ENCODE results near the gene LTC4S. TPM values are rescaled to one million over a fixed set of nuclear protein-coding genes. Genes with fewer than 3 reads are reported as not detected.
"Not testable (repeated sequence)": the region's sequence is repeated elsewhere in the genome, so short reads cannot be mapped to it uniquely, and the experiment has no call there.

LTC4S gene
- total RNA-seq (2014; rRNA removed; shearing (Covaris generic)): not detected in 2 replicates

GRCh38 chr5:179793468-179794139, at the start of gene LTC4S:
Gene LTC4S, plus strand, starts transcription at chr5:179793986. Its CDS starts 95 bp downstream, at chr5:179794081.
- DNase-seq (ENCODE audit: low read depth): no peak

- not testable (repeated sequence) for DNase-seq (ENCODE audit: low read depth)
These were observed 49.7 kb upstream of the LTC4S start for GRCh38 chr5:179744106-179744505.

- no peak for DNase-seq (ENCODE audit: low read depth)
These were observed 46.9 kb upstream of the LTC4S start for GRCh38 chr5:179746872-179747271.

GRCh38 chr5:179747811-179748210, 46.0 kb upstream of the LTC4S start:
- no peak for DNase-seq (ENCODE audit: low read depth)

GRCh38 chr5:179749857-179750508, 43.8 kb upstream of the LTC4S start:
- no peak for DNase-seq (ENCODE audit: low read depth)

- DNase-seq (ENCODE audit: low read depth): no peak
These were observed 39.8 kb upstream of the LTC4S start for GRCh38 chr5:179753971-179754370.

GRCh38 chr5:179755022-179755421, 38.8 kb upstream of the LTC4S start:
- DNase-seq (ENCODE audit: low read depth): no peak

- no peak for DNase-seq (ENCODE audit: low read depth)
These were observed 34.8 kb upstream of the LTC4S start for GRCh38 chr5:179758955-179759354.

- DNase-seq (ENCODE audit: low read depth): peak; percentile 21
These were observed 33.9 kb upstream of the LTC4S start for GRCh38 chr5:179759581-179760551.

GRCh38 chr5:179762079-179762780, 31.6 kb upstream of the LTC4S start:
- peak; percentile 39 for DNase-seq (ENCODE audit: low read depth)

GRCh38 chr5:179762781-179763176, 31.0 kb upstream of the LTC4S start:
- peak; percentile 63 for DNase-seq (ENCODE audit: low read depth)

- DNase-seq (ENCODE audit: low read depth): peak; percentile 74
These were observed 30.4 kb upstream of the LTC4S start for GRCh38 chr5:179763215-179763945.

GRCh38 chr5:179764056-179764455, 29.7 kb upstream of the LTC4S start:
- no peak for DNase-seq (ENCODE audit: low read depth)

GRCh38 chr5:179765400-179765799, 28.4 kb upstream of the LTC4S start:
- DNase-seq (ENCODE audit: low read depth): peak; percentile 89

GRCh38 chr5:179766021-179766725, 27.6 kb upstream of the LTC4S start:
- DNase-seq (ENCODE audit: low read depth): peak; percentile 64

- no peak for DNase-seq (ENCODE audit: low read depth)
These were observed 26.9 kb upstream of the LTC4S start for GRCh38 chr5:179766726-179767455.

GRCh38 chr5:179767496-179768100, 26.2 kb upstream of the LTC4S start:
- no peak for DNase-seq (ENCODE audit: low read depth)

GRCh38 chr5:179768326-179769085, 25.3 kb upstream of the LTC4S start:
- DNase-seq (ENCODE audit: low read depth): no peak

Measured in RPMI7951 (cell line).